Left lung (tissue), 10 donors: ENCODE measurements around the gene LKAAEAR1. TPM values are rescaled to one million over a fixed set of nuclear protein-coding genes. Genes with fewer than 3 reads are reported as not detected.

Experiments used
- ATAC-seq: fragments of 200-7000 bp; cut with Tn5 transposase; one replicate; pipeline ENCODE4 v1.9.1; 2020; ENCODE audit warnings: moderate library complexity
- DNase-seq, 4 donors: peaks; one replicate each; pipeline ENCODE4 v3.0.0-alpha.2; 2013 to 2020
- H3K27ac ChIP-seq, 2 donors: fragments of 200-600 bp; sonication (generic) in 1 of 2; one replicate each; pipeline versions ENCODE4 v1.5.0 to v1.8.0; 2020 to 2021
- H3K27me3 ChIP-seq, 2 donors: fragments of 200-600 bp; sonication (generic) in 1 of 2; one replicate each; pipeline versions ENCODE4 v1.5.0 to v1.8.0; 2020 to 2021
- H3K36me3 ChIP-seq, 2 donors: fragments of 200-600 bp; sonication (generic) in 1 of 2; one replicate each; pipeline versions ENCODE4 v1.5.0 to v1.8.0; 2020 to 2021
- H3K4me1 ChIP-seq, 2 donors: fragments of 200-600 bp; one replicate each; pipeline ENCODE4 v1.8.0; 2021
- H3K4me3 ChIP-seq, 2 donors: fragments of 200-600 bp; sonication (generic) in 1 of 2; one replicate each; pipeline versions ENCODE4 v1.5.0 to v1.8.0; 2020 to 2021; ENCODE audit warnings: mild to moderate bottlenecking in 1 of 2
- H3K9me3 ChIP-seq, 2 donors: fragments of 200-600 bp; sonication (generic) in 1 of 2; one replicate each; pipeline versions ENCODE4 v1.5.0 to v1.8.0; 2020 to 2021
- intact Hi-C, 2 donors: fragments of 100-400 bp; cut with DNase I; formaldehyde crosslinking; loops; one replicate each; pipeline versions ENCODE4 v1.11.2 to v1.14.2; 2022
- polyA plus RNA-seq, 6 donors: library from polyadenylated mRNA; unstranded; fragments of 120-200 nt; gene quantifications; one replicate each; pipeline ENCODE4 v1.2.1, GENCODE V29; 2013; ENCODE audit not compliant: insufficient read length in 6 of 6
- total RNA-seq, 2 donors: library from RNA; stranded (reverse); fragmentation: NEBNext Ultra II Directional; extraction: Animal tissue kit (Norgen Biotek cat#: 25700); gene quantifications; one replicate each; pipeline ENCODE4 v1.2.1, GENCODE V29; 2021
- TF ChIP-seq, protein P1 (sequence below), 2 donors: fragments of 200-600 bp; sonication (generic) in 1 of 2; IDR thresholded peaks; one replicate each; pipeline versions ENCODE4 v1.5.0 to v1.8.0; 2021; ENCODE audit warnings: antibody characterized with exemption in 2 of 2
- donor health status: DM: no; HTN: yes; CAD: no.
- donor health status: DM: no; HTN: no; CAD: no.

LKAAEAR1 gene
- total and polyA plus RNA-seq, 8 donors, result 0.38 to 0.70 (median 0.45) TPM; not detected in 1

GRCh38 chr20:64116541-64117431, 32.6 kb upstream of the LKAAEAR1 start:
- ATAC-seq (no peak), DNase-seq (peak in 2 of 4 donors; percentile 22 to 63)
- intact Hi-C loops, result no loop called here
- Histone ChIP-seq H3K4me3 (no peak overlapping the region), H3K36me3 (no peaks in the 10 kb centered on the region), H3K9me3 (no peaks in the 10 kb centered on the region), H3K4me1 (peaks cover 0 to 11% of the 10 kb centered on the region in 2 donors), H3K27ac (no peak overlapping the region), H3K27me3 (peaks cover 0 to 11% of the 10 kb centered on the region in 2 donors)
- TF ChIP-seq, protein P1, sequence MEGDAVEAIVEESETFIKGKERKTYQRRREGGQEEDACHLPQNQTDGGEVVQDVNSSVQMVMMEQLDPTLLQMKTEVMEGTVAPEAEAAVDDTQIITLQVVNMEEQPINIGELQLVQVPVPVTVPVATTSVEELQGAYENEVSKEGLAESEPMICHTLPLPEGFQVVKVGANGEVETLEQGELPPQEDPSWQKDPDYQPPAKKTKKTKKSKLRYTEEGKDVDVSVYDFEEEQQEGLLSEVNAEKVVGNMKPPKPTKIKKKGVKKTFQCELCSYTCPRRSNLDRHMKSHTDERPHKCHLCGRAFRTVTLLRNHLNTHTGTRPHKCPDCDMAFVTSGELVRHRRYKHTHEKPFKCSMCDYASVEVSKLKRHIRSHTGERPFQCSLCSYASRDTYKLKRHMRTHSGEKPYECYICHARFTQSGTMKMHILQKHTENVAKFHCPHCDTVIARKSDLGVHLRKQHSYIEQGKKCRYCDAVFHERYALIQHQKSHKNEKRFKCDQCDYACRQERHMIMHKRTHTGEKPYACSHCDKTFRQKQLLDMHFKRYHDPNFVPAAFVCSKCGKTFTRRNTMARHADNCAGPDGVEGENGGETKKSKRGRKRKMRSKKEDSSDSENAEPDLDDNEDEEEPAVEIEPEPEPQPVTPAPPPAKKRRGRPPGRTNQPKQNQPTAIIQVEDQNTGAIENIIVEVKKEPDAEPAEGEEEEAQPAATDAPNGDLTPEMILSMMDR (IDR thresholded peaks at IDR 0.05), result no peak

- no peak overlapping the region for H3K4me3 ChIP-seq
- no peaks in the 10 kb centered on the region for H3K36me3 ChIP-seq
- H3K27ac ChIP-seq, result no peak overlapping the region
- intact Hi-C loops, result no loop called here
- H3K9me3 ChIP-seq, result no peaks in the 10 kb centered on the region
- peaks cover 0 to 4% of the 10 kb centered on the region in 2 donors for H3K27me3 ChIP-seq
- peaks cover 0 to 11% of the 10 kb centered on the region in 2 donors for H3K4me1 ChIP-seq
- DNase-seq, result peak in 2 of 4 donors; percentile 19 to 70
- TF ChIP-seq, protein P1 (IDR thresholded peaks at IDR 0.05), result no peak
- ATAC-seq, result no peak
Observed at GRCh38 chr20:64116016-64116415, 31.8 kb upstream of the LKAAEAR1 start.

DNA sequence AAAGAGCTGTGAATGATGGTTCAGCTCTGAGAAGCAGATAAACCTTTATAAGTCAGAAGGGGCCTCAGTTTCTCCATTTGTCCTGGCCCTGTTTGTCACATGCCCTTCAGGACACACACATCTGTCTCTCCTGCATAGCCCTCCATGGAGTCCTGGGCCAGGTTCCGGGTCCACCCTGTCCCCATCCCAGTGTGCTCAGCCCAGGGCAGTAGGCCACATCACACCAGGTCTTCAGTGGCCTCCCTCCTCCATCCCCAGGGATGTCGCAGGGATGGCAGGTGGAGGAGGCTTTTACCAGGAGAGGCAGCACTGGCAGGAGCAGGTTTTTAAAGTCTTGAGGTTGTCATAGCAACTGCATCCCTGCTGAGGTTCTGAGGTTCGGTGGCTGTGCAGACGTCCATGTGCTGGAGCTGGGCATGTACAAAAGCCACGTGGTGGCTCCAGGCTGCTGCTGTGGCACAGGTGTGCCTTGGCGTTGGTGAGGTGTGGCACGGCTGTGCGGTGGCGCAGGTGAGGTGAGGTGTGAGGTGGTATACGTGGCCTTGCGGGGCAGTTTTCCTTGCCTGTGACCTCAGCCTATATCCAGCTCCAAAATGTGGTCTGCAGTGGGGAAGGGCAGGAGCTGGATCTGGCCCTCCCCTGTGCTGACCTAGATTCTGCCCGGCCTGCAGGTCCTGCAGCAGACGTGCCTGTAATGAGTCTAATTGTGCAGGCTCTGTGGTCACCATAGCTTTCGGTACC, 31.1 kb upstream of the LKAAEAR1 start:
- Histone ChIP-seq H3K4me3 (no peak overlapping the region), H3K27ac (no peak overlapping the region), H3K9me3 (no peaks in the 10 kb centered on the region), H3K27me3 (no peaks in the 10 kb centered on the region), H3K4me1 (peaks cover 0 to 8% of the 10 kb centered on the region in 2 donors), H3K36me3 (no peaks in the 10 kb centered on the region)
- intact Hi-C loops, result no loop called here
- TF ChIP-seq, protein P1 (IDR thresholded peaks at IDR 0.05), result no peak
- ATAC-seq, result no peak
- peak in 2 of 4 donors; percentile 18 to 53 for DNase-seq

GRCh38 chr20:64114356-64114971, 30.3 kb upstream of the LKAAEAR1 start:
- intact Hi-C loops, result no loop called here

More at GRCh38 chr20:64114356-64114971, 30.3 kb upstream of the LKAAEAR1 start:
- H3K36me3 ChIP-seq, result no peaks in the 10 kb centered on the region
- no peaks in the 10 kb centered on the region for H3K9me3 ChIP-seq
- ATAC-seq (no peak), DNase-seq (peak in 2 of 4 donors; percentile 16 to 52)
- no peak overlapping the region for H3K27ac ChIP-seq
- no peaks in the 10 kb centered on the region for H3K4me1 ChIP-seq
- H3K27me3 ChIP-seq, result no peaks in the 10 kb centered on the region
- H3K4me3 ChIP-seq, result no peak overlapping the region
- TF ChIP-seq, protein P1 (IDR thresholded peaks at IDR 0.05), result no peak
